Endothelial cell of umbilical vein (primary cell): ENCODE data around the gene CDH23. TPM values are rescaled to one million over a fixed set of nuclear protein-coding genes. Genes with fewer than 3 reads are reported as not detected.

ENCODE experiments used
- BruUV-seq: library from RNA; stranded (reverse); fragments of 400-500 nt; replicated peaks from 2 replicates; lab custom pipeline; 2021; lab: Mats Ljungman, UMichigan
- CTCF ChIA-PET: fragments of 300-600, 350-600 bp; sonication (Branson Sonifier 250); formaldehyde crosslinking; loops from one replicate; lab custom pipeline; 2021; ENCODE audit warnings: antibody characterized with exemption, inconsistent platforms; lab: Charles Lee
- POLR2A ChIA-PET: fragments of 300-600, 350-600 bp; sonication (Branson Sonifier 250); formaldehyde crosslinking; loops from one replicate; lab custom pipeline; 2021; ENCODE audit warnings: antibody characterized with exemption, inconsistent platforms; lab: Charles Lee
- DNase-seq: peaks from one replicate; pipeline ENCODE4 v3.0.0-alpha.2; 2011; ENCODE audit warnings: low read depth, low spot score
- FAIRE-seq: peaks from 2 replicates; lab custom pipeline; 2011; peaks lifted over from hg19 to GRCh38; lab: Jason Lieb, UNC
- H2AFZ ChIP-seq: 2 replicates; pipeline ENCODE4 v1.6.0; 2012; ENCODE audit warnings: low read depth, low read length, control low read depth, inconsistent platforms
- H3K27ac ChIP-seq: 2 replicates; pipeline ENCODE4 v1.5.1; 2011; ENCODE audit warnings: low read depth, mild to moderate bottlenecking, control low read depth, low read length, moderate library complexity; ENCODE audit not compliant: insufficient read depth
- H3K27me3 ChIP-seq, 2 experiments: 2 replicates each; pipeline versions ENCODE4 v1.6.0 to v1.6.1; 2011; ENCODE audit warnings: low read length in 2 of 2, mixed read lengths in 1 of 2; ENCODE audit not compliant: control insufficient read depth in 2 of 2, insufficient read depth in 2 of 2
- H3K36me3 ChIP-seq, 2 experiments: 2 replicates in 1 of 2; 3 replicates in 1 of 2; pipeline ENCODE4 v1.5.1; 2011; ENCODE audit warnings: low read length in 2 of 2, mild to moderate bottlenecking in 1 of 2, moderate library complexity in 1 of 2; ENCODE audit not compliant: control insufficient read depth in 2 of 2, insufficient read depth in 2 of 2; ENCODE audit errors: extremely low read depth in 1 of 2
- H3K4me1 ChIP-seq: 3 replicates; pipeline ENCODE4 v1.5.1; 2011; ENCODE audit warnings: mild to moderate bottlenecking, low read length; ENCODE audit not compliant: control insufficient read depth, insufficient read depth; ENCODE audit errors: extremely low read depth
- H3K4me2 ChIP-seq: 2 replicates; pipeline ENCODE4 v1.6.1; 2011; ENCODE audit warnings: low read length, control low read depth, mixed read lengths; ENCODE audit not compliant: insufficient read depth
- H3K4me3 ChIP-seq, 3 experiments: fragments of 200-600 bp in 1 of 3; sonication (generic), shearing (Covaris generic) in 1 of 3; replicated peaks in 1 of 3; 2 replicates each; pipeline ENCODE4 v1.5.1; 2011 to 2016; ENCODE audit warnings: control low read depth in 3 of 3, low read length in 3 of 3, mild to moderate bottlenecking in 2 of 3, inconsistent platforms in 1 of 3, low read depth in 1 of 3, moderate library complexity in 1 of 3; ENCODE audit not compliant: insufficient read depth in 1 of 3
- H3K79me2 ChIP-seq: 2 replicates; pipeline ENCODE4 v1.6.0; 2012; ENCODE audit warnings: low read length, inconsistent platforms; ENCODE audit not compliant: control insufficient read depth, insufficient read depth
- H3K9ac ChIP-seq: replicated peaks from 2 replicates; pipeline ENCODE3; 2011; ENCODE audit warnings: low read length, control low read depth; ENCODE audit not compliant: insufficient read depth; ENCODE audit errors: extremely low read depth
- H3K9me1 ChIP-seq: replicated peaks from 3 replicates; pipeline ENCODE4 v1.6.0; 2011; ENCODE audit warnings: mild to moderate bottlenecking, low read length; ENCODE audit not compliant: control insufficient read depth, insufficient read depth; ENCODE audit errors: extremely low read depth
- H3K9me3 ChIP-seq: replicated peaks from 2 replicates; pipeline ENCODE4 v1.5.1; 2012; ENCODE audit warnings: low read length, inconsistent platforms; ENCODE audit not compliant: control insufficient read depth, insufficient read depth
- H4K20me1 ChIP-seq: replicated peaks from 2 replicates; pipeline ENCODE3; 2011; ENCODE audit warnings: mild to moderate bottlenecking, low read length; ENCODE audit not compliant: control insufficient read depth, insufficient read depth; ENCODE audit errors: extremely low read depth
- CTCF ChIP-seq, 2 donors: IDR thresholded peaks; 1 replicate in 1 of 2; 2 replicates in 1 of 2; pipeline ENCODE4 v1.5.1; 2011; ENCODE audit warnings: low read length in 2 of 2, mild to moderate bottlenecking in 2 of 2, moderate library complexity in 2 of 2, control low read depth in 1 of 2, inconsistent platforms in 1 of 2, low read depth in 1 of 2; ENCODE audit not compliant: insufficient read depth in 1 of 2; ENCODE audit errors: extremely low read depth in 1 of 2
- EZH2 ChIP-seq: IDR thresholded peaks from 2 replicates; pipeline ENCODE4 v1.6.1; 2012; ENCODE audit warnings: borderline replicate concordance, low read depth, mild to moderate bottlenecking, moderate library complexity, low read length, inconsistent platforms; ENCODE audit not compliant: severe bottlenecking
- FOS ChIP-seq: IDR thresholded peaks from 2 replicates; pipeline ENCODE4 v1.6.1; 2011; ENCODE audit warnings: mild to moderate bottlenecking, low read length, moderate library complexity, borderline replicate concordance; ENCODE audit not compliant: insufficient read depth
- GATA2 ChIP-seq: IDR thresholded peaks from 2 replicates; pipeline ENCODE4 v1.7.0; 2011; ENCODE audit warnings: low read depth, mild to moderate bottlenecking, moderate library complexity, mixed read lengths, low read length; ENCODE audit not compliant: insufficient read length, insufficient read depth
- JUN ChIP-seq: IDR thresholded peaks from 2 replicates; pipeline ENCODE4 v1.6.1; 2011; ENCODE audit warnings: borderline replicate concordance, low read depth; ENCODE audit not compliant: insufficient read length, insufficient read depth
- MAX ChIP-seq: IDR thresholded peaks from 2 replicates; pipeline ENCODE4 v1.6.1; 2011; ENCODE audit not compliant: insufficient read depth, insufficient read length
- MYC ChIP-seq: IDR thresholded peaks from one replicate; pipeline ENCODE4 v1.6.1; 2011; ENCODE audit warnings: mild to moderate bottlenecking, low read depth, low read length
- POLR2A ChIP-seq: IDR thresholded peaks from 2 replicates; pipeline ENCODE4 v1.6.1; 2012; ENCODE audit warnings: low read depth, mild to moderate bottlenecking, control low read depth, low read length
- POLR2AphosphoS5 ChIP-seq: IDR thresholded peaks from 2 replicates; pipeline ENCODE4 v1.6.1; 2012; ENCODE audit warnings: low read depth, mild to moderate bottlenecking, control low read depth, low read length, moderate library complexity; ENCODE audit not compliant: insufficient read depth
- dilution Hi-C: fragments of 300-500 bp; cut with MboI; formaldehyde crosslinking; loops from one replicate; pipeline ENCODE4 v1.15.0; 2019; ENCODE audit warnings: low sequenced_read_pairs; ENCODE audit not compliant: extremely low pct_ligation_motif_present
- intact Hi-C: fragments of 100-400 bp; cut with micrococcal nuclease; formaldehyde crosslinking; loops from one replicate; pipeline ENCODE4 v1.10.0; 2022
- polyA plus RNA-seq, 4 experiments: library from polyadenylated mRNA; depleted of rRNA in 3 of 4; stranded (reverse) in 3 of 4; unstranded in 1 of 4; fragments of >200 nt; gene quantifications; 2 replicates each; pipeline versions ENCODE4 v1.2.1 to v1.2.3, GENCODE V29; 2011 to 2012; ENCODE audit warnings: missing spikeins in 1 of 4
- total RNA-seq: library from RNA; stranded (reverse); gene quantifications from 2 replicates; pipeline ENCODE4 v1.2.3, GENCODE V29; 2021

Gene CDH23
- total and polyA plus RNA-seq, 2 donors (not counting 3 experiments of a cell fraction or from before 2014, with no cell fraction given), result not detected

- Histone ChIP-seq H3K9me1 (no peaks in the 10 kb centered on the region), H3K4me3 (no peak overlapping the region), H3K4me2 (no peak overlapping the region), H3K9me3 (no peaks in the 10 kb centered on the region), H3K36me3 (no peaks in the 10 kb centered on the region), H3K4me1 (no peaks in the 10 kb centered on the region), H3K79me2 (no peaks in the 10 kb centered on the region), H2AFZ (no peak overlapping the region), H4K20me1 (no peaks in the 10 kb centered on the region), H3K27ac (no peak overlapping the region), H3K27me3 (peaks cover 0 to 3% of the 10 kb centered on the region in 2 experiments), H3K9ac (no peak overlapping the region)
- DNase-seq (no peak), FAIRE-seq (no peak)
- intact Hi-C loops, result no loop called here
- ChIA-PET CTCF (interaction anchor here (1.2 kb wide), 1 partner anchor 14 kb away, joined by 3 read pairs; no protein-coding TSS in a partner anchor), POLR2A (no interaction called here)
- no TSS peak for BruUV-seq
- dilution Hi-C loops, result no loop called here
- TF ChIP-seq POLR2A (no peak), MYC (no peak), CTCF (IDR thresholded peaks at IDR 0.05; ENCODE audit: extremely low read depth in 1 of 2, insufficient read depth in 1 of 2, low read depth in 1 of 2, low read length in 2 of 2) (no peak), FOS (no peak), EZH2 (no peak), GATA2 (no peak), POLR2AphosphoS5 (no peak), JUN (no peak), MAX (no peak)
Observed at GRCh38 chr10:71472912-71473311, 76.2 kb downstream of the CDH23 start.
